ENCODE measurements around the gene RNASEH2A. TPM values are rescaled to one million over a fixed set of nuclear protein-coding genes. Genes with fewer than 3 reads are reported as not detected.
"Not testable (repeated sequence)": the region's sequence is repeated elsewhere in the genome, so short reads cannot be mapped to it uniquely, and the experiment has no call there.

Gene RNASEH2A
- total RNA-seq, 1 donor, result 22.9 TPM

DNA sequence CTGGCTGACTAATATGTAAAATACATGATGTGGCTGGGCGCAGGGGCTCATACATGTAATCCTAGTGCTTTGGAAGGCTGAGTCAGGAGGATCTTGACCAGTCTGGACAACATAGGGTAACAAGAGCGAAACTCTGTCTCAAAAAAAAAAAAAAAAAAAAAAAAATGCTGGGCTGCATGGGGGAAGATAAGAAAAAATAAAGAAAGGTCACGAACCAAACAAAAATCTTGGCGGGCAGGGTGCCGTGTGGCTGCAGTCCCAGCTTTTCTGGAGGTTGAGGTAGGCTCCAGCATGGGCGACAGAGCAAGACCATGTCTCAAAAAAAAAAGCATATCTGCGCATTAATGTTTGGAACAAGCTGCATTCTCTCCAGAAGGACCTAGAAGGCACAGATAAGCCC lies 8.7 kb downstream of the RNASEH2A start:
- DNase-seq (ENCODE audit: low read depth), result no peak
- H3K4me3 ChIP-seq (ENCODE audit: low read depth, low read length), result no peak overlapping the region
- TF ChIP-seq, protein P1, sequence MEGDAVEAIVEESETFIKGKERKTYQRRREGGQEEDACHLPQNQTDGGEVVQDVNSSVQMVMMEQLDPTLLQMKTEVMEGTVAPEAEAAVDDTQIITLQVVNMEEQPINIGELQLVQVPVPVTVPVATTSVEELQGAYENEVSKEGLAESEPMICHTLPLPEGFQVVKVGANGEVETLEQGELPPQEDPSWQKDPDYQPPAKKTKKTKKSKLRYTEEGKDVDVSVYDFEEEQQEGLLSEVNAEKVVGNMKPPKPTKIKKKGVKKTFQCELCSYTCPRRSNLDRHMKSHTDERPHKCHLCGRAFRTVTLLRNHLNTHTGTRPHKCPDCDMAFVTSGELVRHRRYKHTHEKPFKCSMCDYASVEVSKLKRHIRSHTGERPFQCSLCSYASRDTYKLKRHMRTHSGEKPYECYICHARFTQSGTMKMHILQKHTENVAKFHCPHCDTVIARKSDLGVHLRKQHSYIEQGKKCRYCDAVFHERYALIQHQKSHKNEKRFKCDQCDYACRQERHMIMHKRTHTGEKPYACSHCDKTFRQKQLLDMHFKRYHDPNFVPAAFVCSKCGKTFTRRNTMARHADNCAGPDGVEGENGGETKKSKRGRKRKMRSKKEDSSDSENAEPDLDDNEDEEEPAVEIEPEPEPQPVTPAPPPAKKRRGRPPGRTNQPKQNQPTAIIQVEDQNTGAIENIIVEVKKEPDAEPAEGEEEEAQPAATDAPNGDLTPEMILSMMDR (IDR thresholded peaks at IDR 0.05; ENCODE audit: insufficient read depth, low read depth, low read length), result no peak

DNA sequence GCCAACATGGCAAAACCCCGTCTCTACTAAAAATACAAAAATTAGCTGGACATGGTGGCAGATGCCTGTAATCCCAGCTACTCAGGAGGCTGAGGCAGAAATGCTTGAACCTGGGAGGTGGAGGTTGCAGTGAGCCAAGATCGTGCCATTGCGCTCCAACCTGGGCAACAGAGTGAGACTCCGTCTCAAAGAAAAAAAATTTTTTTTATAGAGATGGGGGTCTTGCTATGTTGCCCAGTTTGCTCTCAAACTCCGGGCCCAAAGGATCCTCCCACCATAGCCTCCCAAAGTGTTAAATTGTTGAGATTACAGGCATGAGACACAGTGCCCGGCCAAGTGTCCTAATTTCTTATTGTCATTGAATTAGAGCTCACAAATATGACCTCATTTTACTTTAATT lies 10.8 kb downstream of the RNASEH2A start:
- DNase-seq (ENCODE audit: low read depth); H3K4me3 ChIP-seq (ENCODE audit: low read depth, low read length): not testable (repeated sequence)

DNA sequence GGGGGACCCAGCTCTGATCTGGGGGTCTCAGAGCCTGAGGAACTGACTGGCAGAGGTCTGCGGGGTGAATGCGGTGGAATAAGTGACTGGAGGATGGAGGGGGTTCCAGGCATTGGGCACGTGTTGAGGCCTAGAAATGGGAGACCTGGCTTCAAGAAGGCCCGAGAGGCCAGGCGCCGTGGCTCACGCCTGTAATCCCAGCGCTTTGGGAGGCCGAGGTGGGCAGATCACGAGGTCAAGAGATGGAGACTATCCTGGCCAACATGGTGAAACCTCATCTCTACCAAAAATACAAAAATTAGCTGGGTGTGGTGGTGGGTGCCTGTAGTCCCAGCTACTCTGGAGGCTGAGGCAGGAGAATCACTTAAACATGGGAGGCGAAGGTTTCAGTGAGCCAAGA lies 11.4 kb downstream of the RNASEH2A start:
- H3K4me3 ChIP-seq (ENCODE audit: low read depth, low read length); DNase-seq (ENCODE audit: low read depth): not testable (repeated sequence)

DNA sequence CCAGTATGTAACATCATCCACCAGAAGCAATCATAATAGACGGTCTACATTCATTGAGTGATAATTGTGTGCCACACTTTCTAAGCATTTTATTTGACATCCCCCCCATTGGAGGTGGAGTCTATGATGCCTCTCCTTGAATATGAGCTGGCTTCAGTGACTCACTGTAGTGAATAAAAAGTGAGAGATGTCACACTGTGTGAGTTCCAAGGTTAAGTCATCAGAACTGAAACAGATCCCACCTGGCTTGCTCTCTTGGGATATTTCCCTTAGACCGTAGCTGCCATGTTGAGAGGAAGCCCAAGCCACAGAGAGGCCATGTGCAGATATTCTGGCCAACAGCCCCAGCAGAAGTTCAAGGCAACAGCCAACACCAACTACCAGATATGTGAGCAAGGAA lies 15.4 kb downstream of the RNASEH2A start:
- no peak for DNase-seq (ENCODE audit: low read depth)
- no peak overlapping the region for H3K4me3 ChIP-seq (ENCODE audit: low read depth, low read length)
- TF ChIP-seq, protein P1 (IDR thresholded peaks at IDR 0.05; ENCODE audit: insufficient read depth, low read depth, low read length), result no peak

DNA sequence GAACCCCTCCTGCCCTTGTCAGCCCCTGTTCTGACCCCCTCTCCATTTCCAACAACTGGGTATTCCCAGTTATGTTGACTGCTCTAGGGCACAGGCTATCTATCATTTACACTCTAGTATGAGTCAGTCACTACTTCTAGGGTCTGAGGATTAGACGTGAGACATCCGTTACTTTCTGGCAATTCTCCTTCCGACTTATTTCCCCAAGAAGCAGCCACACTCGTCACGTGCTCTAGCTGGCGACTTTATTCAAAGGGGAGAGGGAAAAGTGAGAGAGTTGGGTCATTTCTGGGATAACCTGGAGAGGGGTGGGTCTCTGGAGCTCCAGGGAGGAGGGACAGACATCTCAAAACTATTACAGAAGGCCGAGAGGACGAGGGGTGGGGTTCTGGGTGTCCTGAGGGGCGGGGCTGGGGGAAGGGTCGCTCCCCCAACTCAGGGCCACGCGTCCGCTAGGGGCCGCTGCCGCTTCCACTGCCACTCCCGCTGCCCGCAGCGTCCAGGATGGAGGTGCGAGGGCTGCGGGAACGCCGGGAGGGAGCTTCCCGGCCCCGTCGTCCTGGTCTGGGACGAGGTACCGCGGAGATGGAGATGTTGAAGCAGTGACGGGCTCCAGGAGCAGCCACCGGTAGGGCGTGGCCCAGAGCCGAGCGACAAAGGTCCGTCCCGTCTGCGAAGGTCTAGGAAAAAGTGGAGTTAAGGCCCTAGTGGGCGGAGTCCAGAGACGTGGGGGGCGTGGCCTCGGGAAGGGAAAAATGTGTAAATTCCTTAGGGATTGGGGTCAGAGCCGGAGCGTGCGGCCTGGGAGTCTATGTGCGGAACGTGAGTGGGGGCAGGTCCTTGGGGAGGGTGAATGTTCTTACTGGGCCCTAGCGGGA lies 19.1 kb downstream of the RNASEH2A start:
- H3K4me3 ChIP-seq (ENCODE audit: low read depth, low read length), result peak overlapping the region; percentile 18
- TF ChIP-seq, protein P1 (IDR thresholded peaks at IDR 0.05; ENCODE audit: insufficient read depth, low read depth, low read length), result peak; percentile 52
- peak; percentile 33 for DNase-seq (ENCODE audit: low read depth)

DNA sequence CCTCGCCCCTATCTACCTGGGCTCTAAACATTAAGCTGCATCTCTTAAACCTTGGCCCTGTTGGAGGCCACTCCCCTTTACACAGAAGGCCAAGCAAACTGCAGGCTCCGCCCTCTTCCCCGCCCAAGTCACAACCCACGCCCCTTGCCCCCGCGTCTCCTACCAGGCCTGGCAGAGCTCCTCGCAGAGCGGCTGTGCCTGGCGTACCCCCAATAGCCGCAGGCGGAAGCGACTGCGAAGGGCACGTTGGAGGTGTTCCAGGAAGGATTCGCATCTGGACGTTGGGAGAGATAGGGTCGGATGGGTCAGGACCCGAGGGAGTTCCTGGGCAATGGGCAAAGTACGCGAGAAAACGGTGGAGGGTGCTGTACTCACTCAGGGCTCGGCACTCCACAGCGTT lies 22.1 kb downstream of the RNASEH2A start:
- TF ChIP-seq, protein P1 (IDR thresholded peaks at IDR 0.05; ENCODE audit: insufficient read depth, low read depth, low read length), result no peak
- peak; percentile 13 for DNase-seq (ENCODE audit: low read depth)
- H3K4me3 ChIP-seq (ENCODE audit: low read depth, low read length), result no peak overlapping the region

DNA sequence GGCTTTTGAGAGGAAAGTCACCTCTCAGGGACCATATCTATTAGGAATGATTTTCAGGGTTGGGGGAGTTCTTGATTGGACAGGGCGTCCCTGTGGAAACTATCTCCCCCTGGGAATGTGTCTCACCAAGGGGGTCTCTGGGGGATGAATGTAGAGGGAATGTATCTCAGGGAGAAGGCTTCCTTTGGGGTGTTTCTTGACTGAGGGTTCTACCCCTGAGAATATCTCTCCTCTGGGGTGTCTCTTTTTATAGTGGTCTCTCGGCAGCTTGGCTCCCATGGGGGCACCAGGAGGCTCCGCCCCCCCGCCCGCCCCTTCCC lies 27.0 kb downstream of the RNASEH2A start:
- no peak for DNase-seq (ENCODE audit: low read depth)
- TF ChIP-seq, protein P1 (IDR thresholded peaks at IDR 0.05; ENCODE audit: insufficient read depth, low read depth, low read length), result no peak
- no peak overlapping the region for H3K4me3 ChIP-seq (ENCODE audit: low read depth, low read length)
